ENCODE data around the gene BTBD9. TPM values are rescaled to one million over a fixed set of nuclear protein-coding genes. Genes with fewer than 3 reads are reported as not detected.

The BTBD9 gene
- total and polyA plus RNA-seq, 5 donors from 2014 or later: 11.6 to 79.7 (median 16.7) TPM

- peaks cover 0 to 9% (median 1%) of the 10 kb centered on the region in 4 donors for H3K4me1 Mint-ChIP-seq
- no peaks in the 10 kb centered on the region for H3K9me3 Mint-ChIP-seq
- H3K27me3 Mint-ChIP-seq: no peaks in the 10 kb centered on the region
- no peak for ATAC-seq (ENCODE audit: low read depth in 2 of 2)
- H3K36me3 ChIP-seq (ENCODE audit: control insufficient read depth, insufficient read depth, low read length): no peaks in the 10 kb centered on the region
- H3K4me3 Mint-ChIP-seq: no peak overlapping the region
- no peaks in the 10 kb centered on the region for H3K9me3 ChIP-seq (ENCODE audit: control insufficient read depth in 2 of 2, low read length in 2 of 2)
- H3K27ac Mint-ChIP-seq: no peak overlapping the region
- no peaks in the 10 kb centered on the region for H3K4me1 ChIP-seq (ENCODE audit: control insufficient read depth, insufficient read depth, low read length, poor library complexity, severe bottlenecking)
- DNase-seq: no peak
- peaks cover 19% of the 10 kb centered on the region for H3K36me3 Mint-ChIP-seq
- H3K27me3 ChIP-seq (ENCODE audit: control insufficient read depth, insufficient read depth, low read length): no peaks in the 10 kb centered on the region
- H3K4me3 ChIP-seq (ENCODE audit: low read depth, low read length): no peak overlapping the region
- no peak overlapping the region for H3K27ac ChIP-seq (ENCODE audit: insufficient read depth, low read length, poor library complexity, severe bottlenecking)
Measured at GRCh38 chr6:38221251-38221650, 418.5 kb downstream of the BTBD9 start.

- Histone ChIP-seq H3K36me3 (ENCODE audit: control insufficient read depth, insufficient read depth, low read length) (no peaks in the 10 kb centered on the region), H3K27ac (ENCODE audit: insufficient read depth, low read length, poor library complexity, severe bottlenecking) (no peak overlapping the region)
Measured at GRCh38 chr6:38220069-38220723, 419.5 kb downstream of the BTBD9 start.

GRCh38 chr6:38218235-38218634, 421.5 kb downstream of the BTBD9 start:
- H3K36me3 Mint-ChIP-seq: peaks cover 11% of the 10 kb centered on the region
- Histone ChIP-seq H3K27ac (ENCODE audit: insufficient read depth, low read length, poor library complexity, severe bottlenecking) (no peak overlapping the region), H3K9me3 (ENCODE audit: control insufficient read depth in 2 of 2, low read length in 2 of 2) (no peaks in the 10 kb centered on the region), H3K4me1 (ENCODE audit: control insufficient read depth, insufficient read depth, low read length, poor library complexity, severe bottlenecking) (no peaks in the 10 kb centered on the region), H3K4me3 (ENCODE audit: low read depth, low read length) (no peak overlapping the region), H3K36me3 (ENCODE audit: control insufficient read depth, insufficient read depth, low read length) (no peaks in the 10 kb centered on the region), H3K27me3 (ENCODE audit: control insufficient read depth, insufficient read depth, low read length) (no peaks in the 10 kb centered on the region)
- no peaks in the 10 kb centered on the region for H3K9me3 Mint-ChIP-seq
- H3K4me3 Mint-ChIP-seq: no peak overlapping the region
- no peaks in the 10 kb centered on the region for H3K27me3 Mint-ChIP-seq
- ATAC-seq (ENCODE audit: low read depth in 2 of 2): no peak
- DNase-seq: no peak
- H3K4me1 Mint-ChIP-seq: peaks cover 0 to 9% (median 1%) of the 10 kb centered on the region in 4 donors
- H3K27ac Mint-ChIP-seq: peak overlapping the region in 2 of 3 donors; percentile 14 to 68

More at GRCh38 chr6:38220069-38220723, 419.5 kb downstream of the BTBD9 start:
- DNase-seq (no peak), ATAC-seq (ENCODE audit: low read depth in 2 of 2) (no peak)
- Mint-ChIP-seq H3K4me3 (no peak overlapping the region), H3K27ac (peak overlapping the region in 1 of 3 donors; percentile 70), H3K4me1 (peaks cover 0 to 9% (median 1%) of the 10 kb centered on the region in 4 donors), H3K9me3 (no peaks in the 10 kb centered on the region), H3K27me3 (no peaks in the 10 kb centered on the region), H3K36me3 (peaks cover 19% of the 10 kb centered on the region)
- Histone ChIP-seq H3K4me3 (ENCODE audit: low read depth, low read length) (no peak overlapping the region), H3K27me3 (ENCODE audit: control insufficient read depth, insufficient read depth, low read length) (no peaks in the 10 kb centered on the region), H3K9me3 (ENCODE audit: control insufficient read depth in 2 of 2, low read length in 2 of 2) (no peaks in the 10 kb centered on the region), H3K4me1 (ENCODE audit: control insufficient read depth, insufficient read depth, low read length, poor library complexity, severe bottlenecking) (no peaks in the 10 kb centered on the region)

- Histone ChIP-seq H3K27me3 (ENCODE audit: control insufficient read depth, insufficient read depth, low read length) (no peaks in the 10 kb centered on the region), H3K4me3 (ENCODE audit: low read depth, low read length) (no peak overlapping the region), H3K4me1 (ENCODE audit: control insufficient read depth, insufficient read depth, low read length, poor library complexity, severe bottlenecking) (no peaks in the 10 kb centered on the region), H3K27ac (ENCODE audit: insufficient read depth, low read length, poor library complexity, severe bottlenecking) (no peak overlapping the region), H3K9me3 (ENCODE audit: control insufficient read depth in 2 of 2, low read length in 2 of 2) (no peaks in the 10 kb centered on the region), H3K36me3 (ENCODE audit: control insufficient read depth, insufficient read depth, low read length) (no peaks in the 10 kb centered on the region)
- Mint-ChIP-seq H3K4me3 (no peak overlapping the region), H3K27ac (peak overlapping the region in 1 of 3 donors; percentile 56), H3K9me3 (no peaks in the 10 kb centered on the region), H3K27me3 (no peaks in the 10 kb centered on the region), H3K36me3 (peaks cover 7% of the 10 kb centered on the region), H3K4me1 (peaks cover 0 to 6% (median 4%) of the 10 kb centered on the region in 4 donors)
- DNase-seq (no peak), ATAC-seq (ENCODE audit: low read depth in 2 of 2) (no peak)
Measured at GRCh38 chr6:38216451-38216850, 423.3 kb downstream of the BTBD9 start.

- ATAC-seq (ENCODE audit: low read depth in 2 of 2): no peak
- Mint-ChIP-seq H3K9me3 (no peaks in the 10 kb centered on the region), H3K27me3 (no peaks in the 10 kb centered on the region), H3K27ac (peak overlapping the region in 1 of 3 donors; percentile 56), H3K4me3 (peak overlapping the region in 1 of 4 donors; percentile 23), H3K4me1 (peaks cover 0 to 4% (median 3%) of the 10 kb centered on the region in 4 donors), H3K36me3 (peaks cover 7% of the 10 kb centered on the region)
- no peak overlapping the region for H3K4me3 ChIP-seq (ENCODE audit: low read depth, low read length)
- no peaks in the 10 kb centered on the region for H3K4me1 ChIP-seq (ENCODE audit: control insufficient read depth, insufficient read depth, low read length, poor library complexity, severe bottlenecking)
- H3K27me3 ChIP-seq (ENCODE audit: control insufficient read depth, insufficient read depth, low read length): no peaks in the 10 kb centered on the region
- no peak for DNase-seq
- H3K36me3 ChIP-seq (ENCODE audit: control insufficient read depth, insufficient read depth, low read length): no peaks in the 10 kb centered on the region
- no peak overlapping the region for H3K27ac ChIP-seq (ENCODE audit: insufficient read depth, low read length, poor library complexity, severe bottlenecking)
- H3K9me3 ChIP-seq (ENCODE audit: control insufficient read depth in 2 of 2, low read length in 2 of 2): no peaks in the 10 kb centered on the region
Measured at GRCh38 chr6:38215651-38216311, 423.9 kb downstream of the BTBD9 start.

GRCh38 chr6:38215225-38215624, 424.5 kb downstream of the BTBD9 start:
- Histone ChIP-seq H3K9me3 (ENCODE audit: control insufficient read depth in 2 of 2, low read length in 2 of 2) (no peaks in the 10 kb centered on the region), H3K27me3 (ENCODE audit: control insufficient read depth, insufficient read depth, low read length) (no peaks in the 10 kb centered on the region), H3K4me3 (ENCODE audit: low read depth, low read length) (no peak overlapping the region), H3K4me1 (ENCODE audit: control insufficient read depth, insufficient read depth, low read length, poor library complexity, severe bottlenecking) (no peaks in the 10 kb centered on the region), H3K36me3 (ENCODE audit: control insufficient read depth, insufficient read depth, low read length) (no peaks in the 10 kb centered on the region), H3K27ac (ENCODE audit: insufficient read depth, low read length, poor library complexity, severe bottlenecking) (no peak overlapping the region)
- DNase-seq (no peak), ATAC-seq (ENCODE audit: low read depth in 2 of 2) (no peak)
- no peak overlapping the region for H3K27ac Mint-ChIP-seq
- H3K27me3 Mint-ChIP-seq: no peaks in the 10 kb centered on the region
- H3K4me1 Mint-ChIP-seq: peaks cover 2 to 8% (median 5%) of the 10 kb centered on the region in 4 donors
- no peaks in the 10 kb centered on the region for H3K9me3 Mint-ChIP-seq
- peaks cover 7% of the 10 kb centered on the region for H3K36me3 Mint-ChIP-seq
- peak overlapping the region in 1 of 4 donors; percentile 23 for H3K4me3 Mint-ChIP-seq

- peaks cover 4 to 11% (median 8%) of the 10 kb centered on the region in 4 donors for H3K4me1 Mint-ChIP-seq
- no peak overlapping the region for H3K4me3 Mint-ChIP-seq
- Histone ChIP-seq H3K27ac (ENCODE audit: insufficient read depth, low read length, poor library complexity, severe bottlenecking) (no peak overlapping the region), H3K4me3 (ENCODE audit: low read depth, low read length) (no peak overlapping the region), H3K36me3 (ENCODE audit: control insufficient read depth, insufficient read depth, low read length) (no peaks in the 10 kb centered on the region), H3K27me3 (ENCODE audit: control insufficient read depth, insufficient read depth, low read length) (no peaks in the 10 kb centered on the region), H3K9me3 (ENCODE audit: control insufficient read depth in 2 of 2, low read length in 2 of 2) (no peaks in the 10 kb centered on the region), H3K4me1 (ENCODE audit: control insufficient read depth, insufficient read depth, low read length, poor library complexity, severe bottlenecking) (no peaks in the 10 kb centered on the region)
- no peak for DNase-seq
- H3K36me3 Mint-ChIP-seq: peaks cover 5% of the 10 kb centered on the region
- peak overlapping the region in 1 of 3 donors; percentile 65 for H3K27ac Mint-ChIP-seq
- no peaks in the 10 kb centered on the region for H3K9me3 Mint-ChIP-seq
- no peaks in the 10 kb centered on the region for H3K27me3 Mint-ChIP-seq
- ATAC-seq (ENCODE audit: low read depth in 2 of 2): no peak
Measured at GRCh38 chr6:38214159-38214558, 425.6 kb downstream of the BTBD9 start.

Data from CD4-positive, CD25-positive, alpha-beta regulatory T cell (primary cell).